ENCODE measurements around the gene SLC35E4. TPM values are rescaled to one million over a fixed set of nuclear protein-coding genes. Genes with fewer than 3 reads are reported as not detected.
"Not testable (repeated sequence)": the region's sequence is repeated elsewhere in the genome, so short reads cannot be mapped to it uniquely, and the experiment has no call there.

SLC35E4 gene
- total and polyA plus RNA-seq, 2 experiments from 2014 or later = 8.2 to 12.2 TPM

DNA sequence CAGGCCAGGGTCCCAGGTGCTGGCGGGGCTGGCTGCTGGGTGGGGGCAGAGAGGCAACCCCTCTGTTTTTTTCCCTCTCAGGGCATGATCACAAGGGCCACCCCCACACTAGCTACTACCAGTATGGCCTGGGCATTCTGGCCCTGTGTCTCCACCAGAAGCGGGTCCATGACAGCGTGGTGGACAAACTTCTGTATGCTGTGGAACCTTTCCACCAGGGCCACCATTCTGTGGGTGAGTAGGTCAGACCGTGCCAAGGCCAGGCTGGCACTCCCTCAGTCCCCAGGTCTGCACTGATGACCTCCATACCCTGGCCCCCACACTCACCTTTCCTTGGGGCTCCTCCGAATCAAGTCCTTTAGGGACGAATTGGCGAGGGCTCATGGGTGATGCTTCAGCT lies 21.3 kb upstream of the SLC35E4 start:
- Histone ChIP-seq H3K9me3 (ENCODE audit: low read depth) (no peaks in the 10 kb centered on the region), H3K4me3 (no peak overlapping the region), H3K36me3 (no peaks in the 10 kb centered on the region), H3K4me1 (ENCODE audit: low read depth) (no peaks in the 10 kb centered on the region), H3K27me3 (no peaks in the 10 kb centered on the region), H3K27ac (no peak overlapping the region)
- TF ChIP-seq, protein P1, sequence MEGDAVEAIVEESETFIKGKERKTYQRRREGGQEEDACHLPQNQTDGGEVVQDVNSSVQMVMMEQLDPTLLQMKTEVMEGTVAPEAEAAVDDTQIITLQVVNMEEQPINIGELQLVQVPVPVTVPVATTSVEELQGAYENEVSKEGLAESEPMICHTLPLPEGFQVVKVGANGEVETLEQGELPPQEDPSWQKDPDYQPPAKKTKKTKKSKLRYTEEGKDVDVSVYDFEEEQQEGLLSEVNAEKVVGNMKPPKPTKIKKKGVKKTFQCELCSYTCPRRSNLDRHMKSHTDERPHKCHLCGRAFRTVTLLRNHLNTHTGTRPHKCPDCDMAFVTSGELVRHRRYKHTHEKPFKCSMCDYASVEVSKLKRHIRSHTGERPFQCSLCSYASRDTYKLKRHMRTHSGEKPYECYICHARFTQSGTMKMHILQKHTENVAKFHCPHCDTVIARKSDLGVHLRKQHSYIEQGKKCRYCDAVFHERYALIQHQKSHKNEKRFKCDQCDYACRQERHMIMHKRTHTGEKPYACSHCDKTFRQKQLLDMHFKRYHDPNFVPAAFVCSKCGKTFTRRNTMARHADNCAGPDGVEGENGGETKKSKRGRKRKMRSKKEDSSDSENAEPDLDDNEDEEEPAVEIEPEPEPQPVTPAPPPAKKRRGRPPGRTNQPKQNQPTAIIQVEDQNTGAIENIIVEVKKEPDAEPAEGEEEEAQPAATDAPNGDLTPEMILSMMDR (IDR thresholded peaks at IDR 0.05; ENCODE audit: low read depth, low read length) = no peak
- no peak for DNase-seq (ENCODE audit: low read depth in 1 of 2, low spot score in 1 of 2)

DNA sequence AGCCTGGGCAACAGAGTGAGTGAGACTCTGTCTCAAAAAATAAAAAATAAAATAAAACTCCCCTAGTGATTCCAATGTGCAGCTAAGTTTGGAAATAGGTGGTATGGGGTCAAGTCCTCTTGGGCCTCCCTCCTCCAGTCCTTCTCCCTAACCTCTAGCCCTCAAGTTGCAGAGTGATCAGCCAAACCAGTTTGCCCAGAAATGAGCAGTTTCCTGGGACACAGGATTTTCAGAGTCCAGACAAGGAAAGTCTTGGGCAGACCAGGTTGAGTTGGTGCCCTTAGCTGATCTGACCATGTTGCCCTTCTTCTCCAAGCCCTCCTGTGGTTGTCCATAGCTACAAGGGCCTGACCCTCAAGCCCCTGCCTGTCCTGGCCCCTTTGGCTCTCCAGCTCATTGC lies 20.7 kb upstream of the SLC35E4 start:
- no peak for DNase-seq (ENCODE audit: low read depth in 1 of 2, low spot score in 1 of 2)
- Histone ChIP-seq H3K4me3 (no peak overlapping the region), H3K27ac (no peak overlapping the region), H3K9me3 (ENCODE audit: low read depth) (no peaks in the 10 kb centered on the region), H3K36me3 (no peaks in the 10 kb centered on the region), H3K27me3 (no peaks in the 10 kb centered on the region), H3K4me1 (ENCODE audit: low read depth) (no peaks in the 10 kb centered on the region)
- TF ChIP-seq, protein P1 (IDR thresholded peaks at IDR 0.05; ENCODE audit: low read depth, low read length) = no peak

- H3K36me3 ChIP-seq = no peaks in the 10 kb centered on the region
- no peaks in the 10 kb centered on the region for H3K9me3 ChIP-seq (ENCODE audit: low read depth)
- TF ChIP-seq, protein P1 (IDR thresholded peaks at IDR 0.05; ENCODE audit: low read depth, low read length) = no peak
- no peak for DNase-seq (ENCODE audit: low read depth in 1 of 2, low spot score in 1 of 2)
- no peak overlapping the region for H3K27ac ChIP-seq
- no peak overlapping the region for H3K4me3 ChIP-seq
- H3K4me1 ChIP-seq (ENCODE audit: low read depth) = no peaks in the 10 kb centered on the region
- no peaks in the 10 kb centered on the region for H3K27me3 ChIP-seq
These were observed 20.0 kb upstream of the SLC35E4 start for GRCh38 chr22:30615543-30615954.

DNA sequence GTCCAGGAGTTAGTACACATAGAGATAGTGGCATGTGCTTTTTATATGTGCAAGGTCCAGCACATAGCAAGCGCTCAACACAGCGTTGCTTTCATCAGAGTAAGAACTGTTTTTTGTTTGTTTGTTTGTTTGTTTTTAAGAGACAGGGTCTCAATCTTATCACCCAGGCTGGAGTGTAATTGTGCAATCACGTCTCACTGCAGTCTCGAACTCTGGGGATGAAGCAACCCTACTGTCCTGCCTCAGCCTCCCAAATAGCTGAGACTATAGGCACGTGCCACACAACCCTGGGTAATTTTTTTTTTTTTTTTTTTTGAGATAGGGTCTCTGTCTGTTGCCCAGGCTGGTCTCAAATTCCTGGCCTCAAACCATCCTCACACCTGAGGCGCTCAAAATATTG lies 17.8 kb upstream of the SLC35E4 start:
- Histone ChIP-seq H3K9me3 (ENCODE audit: low read depth) (no peaks in the 10 kb centered on the region), H3K27me3 (no peaks in the 10 kb centered on the region), H3K4me3 (no peak overlapping the region), H3K36me3 (no peaks in the 10 kb centered on the region), H3K27ac (no peak overlapping the region), H3K4me1 (ENCODE audit: low read depth) (no peaks in the 10 kb centered on the region)
- TF ChIP-seq, protein P1 (IDR thresholded peaks at IDR 0.05; ENCODE audit: low read depth, low read length) = no peak
- no peak for DNase-seq (ENCODE audit: low read depth in 1 of 2, low spot score in 1 of 2)

DNA sequence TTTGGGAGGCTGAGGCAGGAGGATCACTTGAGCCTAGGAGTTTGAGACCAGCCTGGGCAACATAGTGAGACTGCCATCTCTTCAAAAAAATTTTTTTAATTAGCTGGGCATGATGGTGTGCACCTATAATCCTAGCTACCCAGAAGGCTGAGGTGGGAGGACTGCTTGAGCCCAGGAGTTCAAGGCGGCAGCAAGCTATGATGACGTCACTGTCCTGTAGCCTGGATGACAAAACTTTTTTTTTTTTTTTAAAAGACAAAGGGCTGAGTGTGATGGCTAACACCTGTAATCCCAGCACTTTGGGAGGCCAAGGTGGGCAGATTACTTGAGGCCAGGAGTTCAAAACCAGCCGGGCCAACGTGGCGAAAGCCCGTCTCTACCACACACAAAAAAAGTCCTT lies 15.7 kb upstream of the SLC35E4 start:
- H3K36me3 ChIP-seq; DNase-seq (ENCODE audit: low read depth in 1 of 2, low spot score in 1 of 2); H3K9me3 ChIP-seq (ENCODE audit: low read depth); H3K4me1 ChIP-seq (ENCODE audit: low read depth); H3K27me3 ChIP-seq; H3K4me3 ChIP-seq; H3K27ac ChIP-seq: not testable (repeated sequence)

DNA sequence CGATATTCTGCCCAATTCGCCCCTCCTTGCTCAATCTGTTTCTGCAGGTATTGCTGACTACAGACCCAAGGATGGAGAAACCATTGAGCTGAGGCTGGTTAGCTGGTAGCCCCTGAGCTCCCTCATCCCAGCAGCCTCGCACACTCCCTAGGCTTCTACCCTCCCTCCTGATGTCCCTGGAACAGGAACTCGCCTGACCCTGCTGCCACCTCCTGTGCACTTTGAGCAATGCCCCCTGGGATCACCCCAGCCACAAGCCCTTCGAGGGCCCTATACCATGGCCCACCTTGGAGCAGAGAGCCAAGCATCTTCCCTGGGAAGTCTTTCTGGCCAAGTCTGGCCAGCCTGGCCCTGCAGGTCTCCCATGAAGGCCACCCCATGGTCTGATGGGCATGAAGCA lies 9.2 kb upstream of the SLC35E4 start:
- Histone ChIP-seq H3K27me3 (no peaks in the 10 kb centered on the region), H3K4me3 (no peak overlapping the region), H3K4me1 (ENCODE audit: low read depth) (no peaks in the 10 kb centered on the region), H3K9me3 (ENCODE audit: low read depth) (no peaks in the 10 kb centered on the region), H3K27ac (no peak overlapping the region), H3K36me3 (no peaks in the 10 kb centered on the region)
- DNase-seq (ENCODE audit: low read depth in 1 of 2, low spot score in 1 of 2) = no peak
- TF ChIP-seq, protein P1 (IDR thresholded peaks at IDR 0.05; ENCODE audit: low read depth, low read length) = no peak
